GM19438 (cell line): ENCODE data around the gene HSFX3.
"Not testable (repeated sequence)": the region's sequence is repeated elsewhere in the genome, so short reads cannot be mapped to it uniquely, and the experiment has no call there.

Experiments used
- ATAC-seq: cut with Tn5 transposase; IDR thresholded peaks from one replicate; pipeline ENCODE4 v1.9.1; 2021; ENCODE audit warnings: low read depth; ENCODE audit not compliant: unreplicated experiment

Gene HSFX3

GRCh38 chrX:149545545-149546543 is 3.9 kb downstream of the HSFX3 start:
- ATAC-seq = peak; percentile 54

GRCh38 chrX:149541521-149542047 is 8.1 kb downstream of the HSFX3 start:
- no peak for ATAC-seq

GRCh38 chrX:149540621-149541520 is 8.9 kb downstream of the HSFX3 start, which contains the start of gene EOLA1:
Gene EOLA1, plus strand, starts transcription at chrX:149541012. Its CDS starts 4,619 bp downstream, at chrX:149545631.
- peak; percentile 61 for ATAC-seq

- peak; percentile 1 for ATAC-seq
Observed at GRCh38 chrX:149540131-149540620, 9.5 kb downstream of the HSFX3 start.

- ATAC-seq = peak; percentile 53
Observed at GRCh38 chrX:149539283-149540130, 10.2 kb downstream of the HSFX3 start.

GRCh38 chrX:149537474-149537873 is 12.2 kb downstream of the HSFX3 start:
- not testable (repeated sequence) for ATAC-seq

- ATAC-seq = not testable (repeated sequence)
Observed at GRCh38 chrX:149534926-149535602, 14.7 kb downstream of the HSFX3 start.

- not testable (repeated sequence) for ATAC-seq
Observed at GRCh38 chrX:149533999-149534398, 15.7 kb downstream of the HSFX3 start.

GRCh38 chrX:149532868-149533267 is 16.9 kb downstream of the HSFX3 start:
- ATAC-seq = not testable (repeated sequence)

- ATAC-seq = no peak
Observed at GRCh38 chrX:149531599-149531998, 18.1 kb downstream of the HSFX3 start.

- ATAC-seq = no peak
Observed at GRCh38 chrX:149528381-149528780, 21.3 kb downstream of the HSFX3 start.

- ATAC-seq = no peak
Observed at GRCh38 chrX:149527705-149528104, 22.0 kb downstream of the HSFX3 start.

GRCh38 chrX:149526318-149527033 is 23.2 kb downstream of the HSFX3 start:
- not testable (repeated sequence) for ATAC-seq

- peak; percentile 69 for ATAC-seq
Observed at GRCh38 chrX:149525903-149526302, 23.8 kb downstream of the HSFX3 start.

- ATAC-seq = peak; percentile 78
Observed at GRCh38 chrX:149525389-149525788, 24.3 kb downstream of the HSFX3 start.

- ATAC-seq = no peak
Observed at GRCh38 chrX:149522916-149523315, 26.8 kb downstream of the HSFX3 start.

GRCh38 chrX:149521438-149521837 is 28.3 kb downstream of the HSFX3 start:
- no peak for ATAC-seq

GRCh38 chrX:149520636-149521277 is 29.0 kb downstream of the HSFX3 start:
- ATAC-seq = not testable (repeated sequence)
